ENCODE measurements around the gene CETN1.

GRCh38 chr18:549967-550366 lies 30.2 kb upstream of the CETN1 start:
- no peak for TF ChIP-seq CTCF (IDR thresholded peaks at IDR 0.05; ENCODE audit: low read depth, low read length)
- no peak for TF ChIP-seq EZH2phosphoT487 (IDR thresholded peaks at IDR 0.05; ENCODE audit: low read depth)
